IMR-90 (cell line): Measurements from ENCODE around the gene FAF1. TPM values are rescaled to one million over a fixed set of nuclear protein-coding genes. Genes with fewer than 3 reads are reported as not detected.

Experiments
- ATAC-seq: fragments of 200-7000 bp; cut with Tn5 transposase; 2 replicates; pipeline ENCODE4 v1.9.1; 2020; ENCODE audit warnings: low read depth, mild to moderate bottlenecking, moderate library complexity
- BruUV-seq: library from RNA; stranded (reverse); fragments of 400-500 nt; replicated peaks from 2 replicates; lab custom pipeline; 2021; lab: Mats Ljungman, UMichigan
- CTCF ChIA-PET: fragments of 300-600 bp; formaldehyde crosslinking; extraction: SDS; loops from one replicate; lab custom pipeline; 2021; ENCODE audit warnings: antibody characterized with exemption; lab: Yijun Ruan, JAX
- POLR2A ChIA-PET: fragments of 300-600 bp; sonication (Branson Sonifier 250); formaldehyde crosslinking; loops from one replicate; lab custom pipeline; 2022; ENCODE audit warnings: antibody characterized with exemption; ENCODE audit not compliant: unreplicated experiment; lab: Charles Lee
- DNase-seq: peaks from one replicate; pipeline ENCODE4 v3.0.0; 2013
- H2AFZ ChIP-seq: replicated peaks from 2 replicates; pipeline ENCODE3; 2013; ENCODE audit warnings: low read length, mild to moderate bottlenecking; ENCODE audit not compliant: poor library complexity
- H2AK5ac ChIP-seq: 2 replicates; pipeline ENCODE4 v1.6.1; 2013; ENCODE audit warnings: low read depth, low read length, inconsistent platforms
- H2AK9ac ChIP-seq: replicated peaks from 2 replicates; pipeline ENCODE3; 2013; ENCODE audit warnings: mild to moderate bottlenecking, low read depth, low read length, moderate library complexity; ENCODE audit not compliant: poor library complexity
- H2BK120ac ChIP-seq: 2 replicates; pipeline ENCODE4 v1.6.1; 2013; ENCODE audit warnings: low read depth, low read length, inconsistent platforms
- H2BK15ac ChIP-seq: 3 replicates; pipeline ENCODE4 v1.6.1; 2013; ENCODE audit warnings: low read depth, low read length, inconsistent platforms
- H2BK20ac ChIP-seq: 2 replicates; pipeline ENCODE4 v1.6.1; 2013; ENCODE audit warnings: low read depth, mild to moderate bottlenecking, inconsistent platforms, low read length, moderate library complexity
- H2BK5ac ChIP-seq: 2 replicates; pipeline ENCODE4 v1.6.1; 2013; ENCODE audit warnings: mild to moderate bottlenecking, low read depth, low read length, inconsistent platforms; ENCODE audit not compliant: poor library complexity, severe bottlenecking
- H3K14ac ChIP-seq: replicated peaks from 2 replicates; pipeline ENCODE4 v1.6.1; 2013; ENCODE audit warnings: low read depth, low read length, inconsistent platforms
- H3K18ac ChIP-seq: 2 replicates; pipeline ENCODE4 v1.6.1; 2013; ENCODE audit warnings: low read depth, low read length, control low read depth
- H3K23ac ChIP-seq: 2 replicates; pipeline ENCODE4 v1.6.1; 2013; ENCODE audit warnings: low read depth, low read length, inconsistent platforms
- H3K27ac ChIP-seq: 2 replicates; pipeline ENCODE4 v1.5.1; 2013; ENCODE audit warnings: mild to moderate bottlenecking, control low read depth, low read length; ENCODE audit not compliant: insufficient read depth
- H3K27me3 ChIP-seq: 2 replicates; pipeline ENCODE4 v1.6.1; 2013; ENCODE audit warnings: low read length; ENCODE audit not compliant: control insufficient read depth, insufficient read depth
- H3K36me3 ChIP-seq: 2 replicates; pipeline ENCODE4 v1.6.1; 2013; ENCODE audit warnings: low read length, mixed read lengths; ENCODE audit not compliant: control insufficient read depth, insufficient read depth
- H3K4ac ChIP-seq: 2 replicates; pipeline ENCODE4 v1.6.1; 2013; ENCODE audit warnings: low read depth, low read length, inconsistent platforms
- H3K4me1 ChIP-seq: 2 replicates; pipeline ENCODE4 v1.6.1; 2013; ENCODE audit warnings: low read length, mixed read lengths; ENCODE audit not compliant: control insufficient read depth, insufficient read depth
- H3K4me2 ChIP-seq: 2 replicates; pipeline ENCODE4 v1.6.1; 2013; ENCODE audit warnings: low read depth, mild to moderate bottlenecking, control low read depth, low read length, moderate library complexity
- H3K4me3 ChIP-seq: 2 replicates; pipeline ENCODE4 v1.5.1; 2013; ENCODE audit warnings: low read depth, mild to moderate bottlenecking, control low read depth, low read length, moderate library complexity; ENCODE audit not compliant: insufficient read depth
- H3K56ac ChIP-seq: 2 replicates; pipeline ENCODE4 v1.6.1; 2013; ENCODE audit warnings: low read length, inconsistent platforms; ENCODE audit not compliant: insufficient read depth; ENCODE audit errors: extremely low read depth
- H3K79me1 ChIP-seq, 2 experiments: 2 replicates each; pipeline ENCODE4 v1.6.1; 2013; ENCODE audit warnings: low read length in 2 of 2, inconsistent platforms in 1 of 2, low read depth in 1 of 2
- H3K9ac ChIP-seq: 2 replicates; pipeline ENCODE4 v1.6.1; 2013; ENCODE audit warnings: low read depth, low read length, control low read depth
- H3K9me1 ChIP-seq: 2 replicates; pipeline ENCODE4 v1.6.1; 2013; ENCODE audit warnings: low read length, inconsistent platforms; ENCODE audit not compliant: insufficient read depth
- H3K9me3 ChIP-seq: 2 replicates; pipeline ENCODE4 v1.6.1; 2013; ENCODE audit warnings: low read length; ENCODE audit not compliant: control insufficient read depth, insufficient read depth
- H4K20me1 ChIP-seq: 2 replicates; pipeline ENCODE4 v1.6.1; 2013; ENCODE audit warnings: low read length, inconsistent platforms; ENCODE audit not compliant: insufficient read depth
- H4K5ac ChIP-seq: 2 replicates; pipeline ENCODE4 v1.6.1; 2013; ENCODE audit warnings: mild to moderate bottlenecking, low read depth, low read length, control low read depth
- H4K8ac ChIP-seq, 2 experiments: 2 replicates each; pipeline ENCODE4 v1.6.1; 2013; ENCODE audit warnings: low read depth in 2 of 2, low read length in 2 of 2, control low read depth in 1 of 2, inconsistent platforms in 1 of 2
- H4K91ac ChIP-seq: 2 replicates; pipeline ENCODE4 v1.6.1; 2013; ENCODE audit warnings: low read depth, low read length, inconsistent platforms; ENCODE audit not compliant: insufficient read depth
- BHLHE40 ChIP-seq: fragments of 150-350 bp; IDR thresholded peaks from 2 replicates; pipeline ENCODE4 v1.6.1; 2016; ENCODE audit warnings: mild to moderate bottlenecking, low read depth, low read length
- CEBPB ChIP-seq: IDR thresholded peaks from 2 replicates; pipeline ENCODE4 v1.6.1; 2012; ENCODE audit warnings: low read depth, low read length, improper control_type of control experiment
- CTCF ChIP-seq: conservative IDR thresholded peaks from 2 replicates; pipeline ENCODE4 v1.5.1; 2012; ENCODE audit warnings: mild to moderate bottlenecking, low read depth, low read length, improper control_type of control experiment
- ELK1 ChIP-seq: fragments of 150-350 bp; IDR thresholded peaks from 2 replicates; pipeline ENCODE4 v1.6.1; 2016; ENCODE audit warnings: low read depth, mild to moderate bottlenecking, low read length, moderate library complexity, borderline replicate concordance
- MAFK ChIP-seq: IDR thresholded peaks from 2 replicates; pipeline ENCODE4 v1.6.1; 2012; ENCODE audit warnings: low read depth, low read length, improper control_type of control experiment
- MAZ ChIP-seq: IDR thresholded peaks from 2 replicates; pipeline ENCODE4 v1.6.1; 2012; ENCODE audit warnings: low read depth, mild to moderate bottlenecking, low read length, improper control_type of control experiment, moderate library complexity, borderline replicate concordance
- MXI1 ChIP-seq: IDR thresholded peaks from 2 replicates; pipeline ENCODE4 v1.6.1; 2012; ENCODE audit warnings: low read depth, mild to moderate bottlenecking, low read length, moderate library complexity, borderline replicate concordance
- NFE2L2 ChIP-seq: fragments of 150-350 bp; IDR thresholded peaks from 2 replicates; pipeline ENCODE4 v1.6.1; 2016; ENCODE audit warnings: low read depth, mild to moderate bottlenecking, low read length
- RAD21 ChIP-seq: IDR thresholded peaks from 2 replicates; pipeline ENCODE4 v1.6.1; 2012; ENCODE audit warnings: low read length, improper control_type of control experiment
- RCOR1 ChIP-seq: IDR thresholded peaks from 2 replicates; pipeline ENCODE4 v1.6.1; 2012; ENCODE audit warnings: mild to moderate bottlenecking, low read length, improper control_type of control experiment; ENCODE audit not compliant: insufficient replicate concordance
- RFX5 ChIP-seq: IDR thresholded peaks from 2 replicates; pipeline ENCODE4 v1.8.0; 2012; ENCODE audit warnings: low read depth, mild to moderate bottlenecking, low read length, moderate library complexity
- SMC3 ChIP-seq: fragments of 150-350 bp; IDR thresholded peaks from 2 replicates; pipeline ENCODE4 v1.6.1; 2016; ENCODE audit warnings: low read depth, mild to moderate bottlenecking, antibody characterized with exemption, low read length, moderate library complexity
- USF2 ChIP-seq: fragments of 150-350 bp; IDR thresholded peaks from 2 replicates; pipeline ENCODE4 v1.6.1; 2017; ENCODE audit warnings: mild to moderate bottlenecking, antibody characterized with exemption, low read length, low read depth
- WGBS, 2 experiments: methylation state at CpG; one replicate each; pipeline versions ENCODE4 v1.1.5 to v1.1.7; 2013; ENCODE audit warnings: missing lambda C conversion rate in 2 of 2; ENCODE audit not compliant: insufficient read length in 1 of 2; ENCODE audit errors: extremely low coverage in 2 of 2; 5-methylcytosine and 5-hydroxymethylcytosine counted together
- dilution Hi-C: fragments of 300-500 bp; cut with HindIII; formaldehyde crosslinking; loops from one replicate; pipeline ENCODE4 v1.14.3; 2018; ENCODE audit warnings: low sequenced_read_pairs; ENCODE audit not compliant: unreplicated experiment
- in situ Hi-C: fragments of 300-500 bp; cut with MboI; formaldehyde crosslinking; loops from 3 replicates; pipeline ENCODE4 v1.14.3; 2019; ENCODE audit warnings: low sequenced_read_pairs, inconsistent platforms, mixed read lengths
- intact Hi-C: fragments of 100-400 bp; cut with micrococcal nuclease; formaldehyde crosslinking; loops from 2 replicates; pipeline ENCODE4 v1.10.0; 2022
- polyA plus RNA-seq, 3 experiments: library from polyadenylated mRNA; depleted of rRNA; stranded (reverse); fragments of >200 nt; gene quantifications; 2 replicates each; pipeline ENCODE4 v1.2.3, GENCODE V29; 2012; ENCODE audit warnings: low replicate concordance in 1 of 3
- total RNA-seq: library from RNA; depleted of rRNA; stranded (reverse); fragments of >200 nt; gene quantifications from 2 replicates; pipeline ENCODE4 v1.2.3, GENCODE V29; 2012

The FAF1 gene
- total and polyA plus RNA-seq, 2 of the 4 experiments (the other 2 are of a cell fraction), result 18.8 to 72.9 TPM

- no peak overlapping the region for H4K91ac ChIP-seq
- intact Hi-C loops, result no loop called here
- no peak overlapping the region for H2BK120ac ChIP-seq
These were observed 538.0 kb downstream of the FAF1 start for GRCh38 chr1:50421768-50422674.

More at GRCh38 chr1:50421768-50422674, 538.0 kb downstream of the FAF1 start:
- ChIA-PET CTCF (no interaction called here), POLR2A (no interaction called here)
- Histone ChIP-seq H2AK9ac (no peak overlapping the region), H3K14ac (no peak overlapping the region), H3K18ac (no peak overlapping the region), H4K20me1 (0 out of 2 replicates have a peak, but pooled peaks cover 11% of the 10 kb centered on the region), H3K9me3 (peaks cover 5% of the 10 kb centered on the region; the same call in 1 of the 2 replicates), H3K4me3 (no peak overlapping the region), H3K9ac (no peak overlapping the region), H2BK20ac (no peak overlapping the region), H3K27me3 (peaks cover 98% of the 10 kb centered on the region), H3K56ac (no peak overlapping the region), H3K4me1 (no peaks in the 10 kb centered on the region), H3K9me1 (peaks cover 6% of the 10 kb centered on the region; the same call in 1 of the 2 replicates), H3K4me2 (no peak overlapping the region), H4K5ac (no peak overlapping the region), H3K79me1 (no peaks in the 10 kb centered on the region), H3K36me3 (no peaks in the 10 kb centered on the region), H3K23ac (no peak overlapping the region), H3K4ac (no peak overlapping the region), H3K27ac (no peak overlapping the region), H2BK5ac (no peak overlapping the region), H2AK5ac (no peak overlapping the region), H2AFZ (peak overlapping the region; percentile 35), H2BK15ac (no peak overlapping the region), H4K8ac (no peak overlapping the region)
- no peak for ATAC-seq
- no peak for TF ChIP-seq NFE2L2
- no peak for TF ChIP-seq SMC3
- TF ChIP-seq RAD21, result no peak
- TF ChIP-seq CEBPB, result no peak
- no peak for TF ChIP-seq USF2
- no peak for TF ChIP-seq MAZ
- TF ChIP-seq CTCF, result no peak
- no peak for TF ChIP-seq ELK1
- no peak for TF ChIP-seq RFX5
- TF ChIP-seq MAFK, result no peak
- no peak for TF ChIP-seq BHLHE40
- TF ChIP-seq MXI1, result no peak
- no peak for TF ChIP-seq RCOR1
- BruUV-seq, result no TSS peak
- 27% methylated on average over 9 of the region's 27 CpGs; no CpG with 5 or more reads in 1 of the 2 experiments for WGBS, 2 experiments
- in situ Hi-C loops (no loop called here), dilution Hi-C loops (no loop called here)
- DNase-seq, result no peak
